HCT116 (cell line): ENCODE data around the gene WWOX. TPM values are rescaled to one million over a fixed set of nuclear protein-coding genes. Genes with fewer than 3 reads are reported as not detected.

Experiments
- ATAC-seq: fragments of 200-7000 bp; cut with Tn5 transposase; 2 replicates; pipeline ENCODE4 v1.9.1; 2020; ENCODE audit warnings: mild to moderate bottlenecking, moderate library complexity
- BruUV-seq: library from RNA; stranded (reverse); fragments of 400-500 nt; replicated peaks from 2 replicates; lab custom pipeline; 2021; lab: Mats Ljungman, UMichigan
- CTCF ChIA-PET: fragments of 300-600 bp; sonication (Branson Sonifier 250); formaldehyde crosslinking; loops from one replicate; lab custom pipeline; 2021; ENCODE audit warnings: antibody characterized with exemption; lab: Charles Lee
- POLR2A ChIA-PET: fragments of 300-600, 350-600 bp; sonication (Branson Sonifier 250); formaldehyde crosslinking; loops from one replicate; lab custom pipeline; 2021; ENCODE audit warnings: antibody characterized with exemption; lab: Charles Lee
- RAD21 ChIA-PET, 2 experiments: fragments of 300-600 bp; sonication (Branson Sonifier 250); formaldehyde crosslinking; loops; one replicate each; lab custom pipeline; 2023; ENCODE audit warnings: low total read pairs in 2 of 2; ENCODE audit not compliant: uncharacterized antibody in 2 of 2, unreplicated experiment in 2 of 2, low non-redundant PET in 1 of 2; lab: Charles Lee
- DNase-seq: peaks from one replicate; pipeline ENCODE4 v3.0.0-alpha.2; 2010; ENCODE audit warnings: low read depth, low spot score
- H2AFZ ChIP-seq: fragments of 200-600 bp; shearing (Covaris generic), sonication (generic); 2 replicates; pipeline ENCODE4 v1.6.1; 2017; ENCODE audit warnings: low read depth, mixed run types, mixed read lengths, antibody characterized with exemption, low read length; ENCODE audit not compliant: poor library complexity, severe bottlenecking
- H3K27ac ChIP-seq: 2 replicates; pipeline ENCODE4 v1.5.1; 2012; ENCODE audit warnings: low read depth, low read length
- H3K27me3 ChIP-seq: fragments of 200-600 bp; sonication (generic); 2 replicates; pipeline ENCODE4 v1.6.1; 2016; ENCODE audit warnings: mixed run types, low read length, mixed read lengths; ENCODE audit not compliant: insufficient read depth
- H3K36me3 ChIP-seq, 2 experiments: fragments of 200-500 bp in 1 of 2; fragments of 200-600 bp in 1 of 2; sonication (Bioruptor generic) in 1 of 2; sonication (generic) in 1 of 2; 2 replicates each; pipeline versions ENCODE4 v1.5.1 to v1.6.1; 2014 to 2016; ENCODE audit warnings: low read length in 2 of 2, inconsistent platforms in 1 of 2, mixed read lengths in 1 of 2, mixed run types in 1 of 2; ENCODE audit not compliant: insufficient read depth in 2 of 2, control insufficient read depth in 1 of 2
- H3K4me1 ChIP-seq, 2 experiments: fragments of 200-600 bp in 1 of 2; sonication (generic) in 1 of 2; 2 replicates each; pipeline versions ENCODE4 v1.5.1 to v1.6.1; 2012 to 2017; ENCODE audit warnings: low read length in 2 of 2, inconsistent platforms in 1 of 2, mild to moderate bottlenecking in 1 of 2, mixed read lengths in 1 of 2, mixed run types in 1 of 2, moderate library complexity in 1 of 2; ENCODE audit not compliant: insufficient read depth in 2 of 2, control insufficient read depth in 1 of 2
- H3K4me2 ChIP-seq: fragments of 200-600 bp; sonication (generic); 2 replicates; pipeline ENCODE4 v1.6.1; 2017; ENCODE audit warnings: mixed run types, low read length, mixed read lengths
- H3K4me3 ChIP-seq, 2 experiments: fragments of 200-600 bp in 1 of 2; sonication (generic) in 1 of 2; replicated peaks in 1 of 2; 2 replicates each; pipeline ENCODE4 v1.5.1; 2011 to 2016; ENCODE audit warnings: low read length in 2 of 2, control low read depth in 1 of 2, low read depth in 1 of 2, mild to moderate bottlenecking in 1 of 2, mixed read lengths in 1 of 2, mixed run types in 1 of 2
- H3K79me2 ChIP-seq: fragments of 200-600 bp; sonication (generic); 2 replicates; pipeline ENCODE4 v1.6.1; 2017; ENCODE audit warnings: mild to moderate bottlenecking, mixed run types, low read length, moderate library complexity, mixed read lengths; ENCODE audit not compliant: insufficient read depth
- H3K9ac ChIP-seq: fragments of 200-600 bp; sonication (generic); 2 replicates; pipeline ENCODE4 v1.6.1; 2016; ENCODE audit warnings: low read length, mixed read lengths
- H3K9me2 ChIP-seq: fragments of 200-600 bp; sonication (generic), shearing (Covaris generic); 2 replicates; pipeline ENCODE4 v1.6.1; 2017; ENCODE audit warnings: mixed run types, mild to moderate bottlenecking, moderate library complexity; ENCODE audit not compliant: insufficient read depth
- H3K9me3 ChIP-seq, 2 experiments: fragments of 200-500 bp in 1 of 2; fragments of 200-600 bp in 1 of 2; sonication (Bioruptor generic) in 1 of 2; sonication (generic) in 1 of 2; 2 replicates each; pipeline ENCODE4 v1.6.1; 2014 to 2017; ENCODE audit warnings: low read length in 2 of 2, mixed read lengths in 2 of 2, inconsistent platforms in 1 of 2, low read depth in 1 of 2, mild to moderate bottlenecking in 1 of 2, mixed run types in 1 of 2, moderate library complexity in 1 of 2; ENCODE audit not compliant: control insufficient read depth in 1 of 2, insufficient read depth in 1 of 2
- H4K20me1 ChIP-seq: fragments of 200-600 bp; sonication (generic), shearing (Covaris generic); 2 replicates; pipeline ENCODE4 v1.6.1; 2017; ENCODE audit warnings: mixed run types, mild to moderate bottlenecking, moderate library complexity; ENCODE audit not compliant: insufficient read depth
- EGR1 ChIP-seq: IDR thresholded peaks from 2 replicates; pipeline ENCODE4 v1.6.1; 2012; ENCODE audit warnings: low read depth
- ELF1 ChIP-seq: IDR thresholded peaks from 2 replicates; pipeline ENCODE4 v1.6.1; 2012; ENCODE audit warnings: low read depth, borderline replicate concordance
- EZH2 ChIP-seq: fragments of 200-600 bp; sonication (generic); IDR thresholded peaks from 2 replicates; pipeline ENCODE4 v1.6.1; 2017; ENCODE audit warnings: antibody characterized with exemption, mixed run types
- EZH2phosphoT487 ChIP-seq: fragments of 200-600 bp; IDR thresholded peaks from 2 replicates; pipeline ENCODE4 v1.6.1; 2018; ENCODE audit warnings: antibody characterized with exemption, borderline replicate concordance
- FOSL1 ChIP-seq: IDR thresholded peaks from 2 replicates; pipeline ENCODE4 v1.6.1; 2012; ENCODE audit warnings: low read depth
- POLR2A ChIP-seq: IDR thresholded peaks from 2 replicates; pipeline ENCODE4 v1.7.0; 2011; ENCODE audit warnings: borderline replicate concordance; ENCODE audit not compliant: insufficient read depth, insufficient read length; ENCODE audit errors: extremely low read depth
- POLR2AphosphoS5 ChIP-seq: IDR thresholded peaks from 2 replicates; pipeline ENCODE4 v1.6.1; 2011; ENCODE audit warnings: mild to moderate bottlenecking, low read depth, low read length, moderate library complexity
- RAD21 ChIP-seq: IDR thresholded peaks from 2 replicates; pipeline ENCODE4 v1.6.1; 2012; ENCODE audit warnings: low read depth, mild to moderate bottlenecking
- SIN3A ChIP-seq: IDR thresholded peaks from 2 replicates; pipeline ENCODE4 v1.6.1; 2012; ENCODE audit warnings: low read depth
- SP1 ChIP-seq: IDR thresholded peaks from 2 replicates; pipeline ENCODE4 v1.6.1; 2012; ENCODE audit warnings: low read depth
- SRF ChIP-seq: IDR thresholded peaks from 2 replicates; pipeline ENCODE4 v1.6.1; 2012; ENCODE audit warnings: low read depth
- TCF7L2 ChIP-seq: IDR thresholded peaks from 2 replicates; pipeline ENCODE4 v1.7.0; 2011; ENCODE audit warnings: borderline replicate concordance, inconsistent platforms; ENCODE audit not compliant: insufficient read depth, insufficient read length; ENCODE audit errors: extremely low read depth
- ZNF274 ChIP-seq: fragments of 200-500 bp; sonication (Bioruptor generic); IDR thresholded peaks from 2 replicates; pipeline ENCODE4 v1.6.1; 2014; ENCODE audit warnings: mild to moderate bottlenecking, low read depth, low read length, inconsistent platforms
- intact Hi-C: fragments of 100-400 bp; cut with micrococcal nuclease; formaldehyde crosslinking; loops from 2 replicates; pipeline ENCODE4 v1.10.0; 2022
- total RNA-seq: library from RNA; stranded (reverse); gene quantifications from one replicate; pipeline ENCODE4 v1.2.1, GENCODE V29; 2021; ENCODE audit not compliant: unreplicated experiment
- TF ChIP-seq, protein P1 (sequence below): IDR thresholded peaks from 2 replicates; pipeline ENCODE4 v1.6.1; 2012
- TF ChIP-seq, protein P2 (sequence below): IDR thresholded peaks from 2 replicates; pipeline ENCODE4 v1.6.1; 2012; ENCODE audit warnings: low read depth

Gene WWOX
- total RNA-seq, 1 experiment from 2014 or later, result 13.7 TPM

DNA sequence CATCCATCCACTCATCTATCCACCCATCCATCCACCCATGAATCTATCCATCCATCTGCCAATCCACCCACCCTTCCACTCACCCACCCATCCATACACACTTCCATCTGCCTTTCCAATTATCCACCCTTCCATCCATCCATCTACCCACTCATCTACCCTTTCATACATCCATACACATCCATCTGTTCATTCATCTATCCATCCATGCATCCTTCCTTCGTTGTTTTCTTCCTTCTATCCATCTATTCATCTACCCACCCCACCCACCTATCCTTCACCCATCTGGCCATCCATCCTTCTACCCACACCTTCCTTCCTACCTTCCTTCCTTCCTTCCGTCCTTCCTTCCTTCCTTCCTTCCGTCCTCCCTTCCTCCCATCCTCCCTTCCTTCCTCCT, 106.1 kb downstream of the WWOX start (continued):
- TF ChIP-seq POLR2A (no peak), EGR1 (no peak)

DNA sequence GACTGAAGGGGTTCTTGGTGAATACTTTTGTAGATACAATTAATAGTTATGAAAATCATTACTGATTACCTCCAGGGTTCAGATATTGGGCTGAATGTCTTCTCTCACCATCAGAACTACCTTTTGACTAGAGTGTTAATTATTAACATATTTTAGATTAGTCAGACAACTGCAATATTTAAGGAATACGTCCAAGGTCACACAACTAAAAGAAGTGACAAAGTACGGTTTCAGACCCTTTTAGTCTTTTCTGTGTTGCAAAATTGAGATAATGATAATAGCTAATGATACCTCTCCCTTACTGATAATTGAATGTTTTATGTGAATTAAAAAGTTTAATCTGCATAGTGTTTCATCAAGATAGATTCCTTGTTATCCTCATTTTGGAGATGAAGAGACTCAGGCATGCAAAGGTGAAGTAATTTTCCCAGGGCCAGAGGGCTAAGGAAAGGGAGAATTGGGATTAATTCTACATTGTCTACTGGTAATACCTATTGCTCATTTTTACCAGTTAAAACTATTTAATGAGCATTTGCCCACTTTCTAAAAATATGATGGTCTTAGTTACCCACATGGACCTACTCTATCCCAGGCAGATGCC, 107.3 kb downstream of the WWOX start:
- CTCF ChIA-PET, result no interaction called here
- no peaks in the 10 kb centered on the region for H3K79me2 ChIP-seq
- RAD21 ChIA-PET, result no interaction called here
- H3K9ac ChIP-seq, result no peak overlapping the region
- H2AFZ ChIP-seq, result no peak overlapping the region
- H4K20me1 ChIP-seq, result no peaks in the 10 kb centered on the region
- no peaks in the 10 kb centered on the region for H3K36me3 ChIP-seq
- TF ChIP-seq SRF, result no peak
- peaks cover 7 to 20% of the 10 kb centered on the region in 2 experiments for H3K4me1 ChIP-seq
- H3K4me3 ChIP-seq, result no peak overlapping the region
- no peak overlapping the region for H3K4me2 ChIP-seq
- no peak overlapping the region for H3K27ac ChIP-seq
- no peaks in the 10 kb centered on the region for H3K9me2 ChIP-seq
- BruUV-seq, result no TSS peak
- ATAC-seq, result no peak
- intact Hi-C loops, result no loop called here
- POLR2A ChIA-PET, result no interaction called here
- no peak for DNase-seq
- no peaks in the 10 kb centered on the region for H3K27me3 ChIP-seq
- H3K9me3 ChIP-seq, result no peaks in the 10 kb centered on the region

DNA sequence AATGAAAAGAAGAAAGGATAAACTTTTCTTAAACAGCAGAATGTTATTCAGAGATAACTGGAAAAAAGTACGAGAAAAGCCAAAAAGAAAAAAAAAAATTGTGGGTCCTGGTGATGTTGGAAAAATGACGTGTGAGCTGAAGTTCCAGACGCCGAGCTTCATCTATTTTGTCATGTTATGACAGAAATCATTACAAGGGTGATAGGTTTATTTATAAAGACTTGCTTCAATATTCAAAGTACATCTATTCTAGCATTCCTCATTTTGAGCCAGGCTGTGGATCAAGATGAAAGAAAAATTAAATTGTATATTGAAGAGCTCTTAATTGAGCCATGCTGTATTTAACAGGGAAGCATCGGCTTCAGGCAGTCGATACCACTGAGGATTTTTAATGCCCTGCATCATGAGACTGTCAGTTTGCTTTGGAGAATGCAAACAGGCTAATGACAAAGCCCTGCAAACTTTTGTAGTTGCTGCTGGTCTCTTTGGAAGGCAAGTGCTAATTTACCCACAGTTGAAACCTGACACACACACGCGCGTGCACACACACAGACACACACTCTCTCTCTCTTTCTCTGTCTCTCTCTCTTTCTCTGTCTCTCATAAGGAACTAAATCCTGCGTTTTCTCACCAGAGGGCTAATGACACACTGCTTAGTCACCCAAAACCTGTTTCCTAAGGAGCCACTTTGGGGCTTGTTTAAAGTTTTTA, 110.7 kb downstream of the WWOX start:
- Histone ChIP-seq H3K27me3 (no peaks in the 10 kb centered on the region), H3K4me2 (peak overlapping the region; percentile 54), H3K36me3 (no peaks in the 10 kb centered on the region), H3K27ac (no peak overlapping the region), H3K79me2 (no peaks in the 10 kb centered on the region), H3K4me3 (no peak overlapping the region), H3K9me2 (no peaks in the 10 kb centered on the region), H4K20me1 (no peaks in the 10 kb centered on the region), H2AFZ (no peak overlapping the region), H3K9me3 (no peaks in the 10 kb centered on the region), H3K9ac (no peak overlapping the region), H3K4me1 (peaks cover 15 to 32% of the 10 kb centered on the region in 2 experiments)
- intact Hi-C loops, result no loop called here
- DNase-seq (peak; percentile 42), ATAC-seq (no peak)
- BruUV-seq, result no TSS peak
- RAD21 ChIA-PET, result no interaction called here
- POLR2A ChIA-PET, result no interaction called here
- CTCF ChIA-PET, result no interaction called here
- no peak for TF ChIP-seq EZH2phosphoT487
- TF ChIP-seq RAD21, result 0 out of 2 replicates have a peak, but pooled peaks have one; percentile 3
- 0 out of 2 replicates have a peak, but pooled peaks have one; percentile 21 for TF ChIP-seq SRF
- TF ChIP-seq, protein P1, sequence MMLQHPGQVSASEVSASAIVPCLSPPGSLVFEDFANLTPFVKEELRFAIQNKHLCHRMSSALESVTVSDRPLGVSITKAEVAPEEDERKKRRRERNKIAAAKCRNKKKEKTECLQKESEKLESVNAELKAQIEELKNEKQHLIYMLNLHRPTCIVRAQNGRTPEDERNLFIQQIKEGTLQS, result no peak
- TF ChIP-seq TCF7L2, result no peak
- TF ChIP-seq ZNF274, result no peak
- TF ChIP-seq EZH2, result no peak
- no peak for TF ChIP-seq POLR2AphosphoS5
- TF ChIP-seq EGR1, result no peak
- no peak for TF ChIP-seq POLR2A
- no peak for TF ChIP-seq ELF1
- TF ChIP-seq, protein P2, sequence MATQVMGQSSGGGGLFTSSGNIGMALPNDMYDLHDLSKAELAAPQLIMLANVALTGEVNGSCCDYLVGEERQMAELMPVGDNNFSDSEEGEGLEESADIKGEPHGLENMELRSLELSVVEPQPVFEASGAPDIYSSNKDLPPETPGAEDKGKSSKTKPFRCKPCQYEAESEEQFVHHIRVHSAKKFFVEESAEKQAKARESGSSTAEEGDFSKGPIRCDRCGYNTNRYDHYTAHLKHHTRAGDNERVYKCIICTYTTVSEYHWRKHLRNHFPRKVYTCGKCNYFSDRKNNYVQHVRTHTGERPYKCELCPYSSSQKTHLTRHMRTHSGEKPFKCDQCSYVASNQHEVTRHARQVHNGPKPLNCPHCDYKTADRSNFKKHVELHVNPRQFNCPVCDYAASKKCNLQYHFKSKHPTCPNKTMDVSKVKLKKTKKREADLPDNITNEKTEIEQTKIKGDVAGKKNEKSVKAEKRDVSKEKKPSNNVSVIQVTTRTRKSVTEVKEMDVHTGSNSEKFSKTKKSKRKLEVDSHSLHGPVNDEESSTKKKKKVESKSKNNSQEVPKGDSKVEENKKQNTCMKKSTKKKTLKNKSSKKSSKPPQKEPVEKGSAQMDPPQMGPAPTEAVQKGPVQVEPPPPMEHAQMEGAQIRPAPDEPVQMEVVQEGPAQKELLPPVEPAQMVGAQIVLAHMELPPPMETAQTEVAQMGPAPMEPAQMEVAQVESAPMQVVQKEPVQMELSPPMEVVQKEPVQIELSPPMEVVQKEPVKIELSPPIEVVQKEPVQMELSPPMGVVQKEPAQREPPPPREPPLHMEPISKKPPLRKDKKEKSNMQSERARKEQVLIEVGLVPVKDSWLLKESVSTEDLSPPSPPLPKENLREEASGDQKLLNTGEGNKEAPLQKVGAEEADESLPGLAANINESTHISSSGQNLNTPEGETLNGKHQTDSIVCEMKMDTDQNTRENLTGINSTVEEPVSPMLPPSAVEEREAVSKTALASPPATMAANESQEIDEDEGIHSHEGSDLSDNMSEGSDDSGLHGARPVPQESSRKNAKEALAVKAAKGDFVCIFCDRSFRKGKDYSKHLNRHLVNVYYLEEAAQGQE, result no peak
- no peak for TF ChIP-seq SIN3A
- peak; percentile 84 for TF ChIP-seq FOSL1
- peak; percentile 56 for TF ChIP-seq SP1
